Measurements from ENCODE around the gene BGN.
A peak's percentile ranks its signal among the peaks of the same experiment; 100 is the strongest.

BGN gene

GRCh38 chrX:153554519-153555167 is 59.9 kb downstream of the BGN start:
- no peak overlapping the region for H3K4me3 Mint-ChIP-seq
- H3K27ac Mint-ChIP-seq, result no peak overlapping the region
- peaks cover 7% of the 10 kb centered on the region for H3K27me3 Mint-ChIP-seq (ENCODE audit: low read depth)
- H3K36me3 Mint-ChIP-seq (ENCODE audit: low read depth), result no peaks in the 10 kb centered on the region
- H3K9me3 Mint-ChIP-seq, result peaks cover 25% of the 10 kb centered on the region
- H3K4me1 Mint-ChIP-seq, result no peaks in the 10 kb centered on the region
- TF ChIP-seq, protein P1, sequence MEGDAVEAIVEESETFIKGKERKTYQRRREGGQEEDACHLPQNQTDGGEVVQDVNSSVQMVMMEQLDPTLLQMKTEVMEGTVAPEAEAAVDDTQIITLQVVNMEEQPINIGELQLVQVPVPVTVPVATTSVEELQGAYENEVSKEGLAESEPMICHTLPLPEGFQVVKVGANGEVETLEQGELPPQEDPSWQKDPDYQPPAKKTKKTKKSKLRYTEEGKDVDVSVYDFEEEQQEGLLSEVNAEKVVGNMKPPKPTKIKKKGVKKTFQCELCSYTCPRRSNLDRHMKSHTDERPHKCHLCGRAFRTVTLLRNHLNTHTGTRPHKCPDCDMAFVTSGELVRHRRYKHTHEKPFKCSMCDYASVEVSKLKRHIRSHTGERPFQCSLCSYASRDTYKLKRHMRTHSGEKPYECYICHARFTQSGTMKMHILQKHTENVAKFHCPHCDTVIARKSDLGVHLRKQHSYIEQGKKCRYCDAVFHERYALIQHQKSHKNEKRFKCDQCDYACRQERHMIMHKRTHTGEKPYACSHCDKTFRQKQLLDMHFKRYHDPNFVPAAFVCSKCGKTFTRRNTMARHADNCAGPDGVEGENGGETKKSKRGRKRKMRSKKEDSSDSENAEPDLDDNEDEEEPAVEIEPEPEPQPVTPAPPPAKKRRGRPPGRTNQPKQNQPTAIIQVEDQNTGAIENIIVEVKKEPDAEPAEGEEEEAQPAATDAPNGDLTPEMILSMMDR (IDR thresholded peaks at IDR 0.05; ENCODE audit: unreplicated experiment in 3 of 3), result peak; percentile 47 to 68 (median 62)

DNA sequence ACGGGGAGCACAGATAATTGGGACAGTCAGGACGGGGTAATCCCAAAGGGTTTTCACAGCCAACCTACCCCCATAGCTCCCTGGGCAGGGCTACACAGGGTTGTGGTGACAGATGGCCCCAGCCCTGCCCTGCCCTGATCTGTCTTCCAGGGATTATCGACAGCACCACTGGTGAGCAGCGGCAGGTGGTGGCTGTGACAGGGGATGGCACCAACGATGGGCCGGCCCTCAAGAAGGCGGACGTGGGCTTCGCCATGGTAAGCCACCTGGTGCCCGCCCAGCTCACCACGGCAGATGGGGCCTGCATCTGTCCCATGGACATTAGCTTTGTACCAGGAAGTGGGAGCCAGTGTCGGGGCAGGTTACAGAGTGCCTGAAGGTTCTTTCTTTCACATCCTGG is 62.0 kb downstream of the BGN start:
- TF ChIP-seq, protein P1 (IDR thresholded peaks at IDR 0.05; ENCODE audit: unreplicated experiment in 3 of 3), result no peak
- Mint-ChIP-seq H3K27ac (no peak overlapping the region), H3K36me3 (ENCODE audit: low read depth) (no peaks in the 10 kb centered on the region), H3K4me1 (no peaks in the 10 kb centered on the region), H3K9me3 (peaks cover 21% of the 10 kb centered on the region), H3K4me3 (no peak overlapping the region), H3K27me3 (ENCODE audit: low read depth) (peaks cover 8% of the 10 kb centered on the region)

GRCh38 chrX:153557618-153558355 is 63.0 kb downstream of the BGN start:
- Mint-ChIP-seq H3K36me3 (ENCODE audit: low read depth) (no peaks in the 10 kb centered on the region), H3K4me1 (no peaks in the 10 kb centered on the region), H3K27ac (no peak overlapping the region), H3K9me3 (peaks cover 20% of the 10 kb centered on the region), H3K4me3 (no peak overlapping the region), H3K27me3 (ENCODE audit: low read depth) (peaks cover 8% of the 10 kb centered on the region)
- TF ChIP-seq, protein P1 (IDR thresholded peaks at IDR 0.05; ENCODE audit: unreplicated experiment in 3 of 3), result no peak

All from nephron (organoid).